GM18505 (cell line): ENCODE data around the gene HLA-DRA.
A peak's percentile ranks its signal among the peaks of the same experiment; 100 is the strongest.
"Not testable (repeated sequence)": the region's sequence is repeated elsewhere in the genome, so short reads cannot be mapped to it uniquely, and the experiment has no call there.

ENCODE experiments used
- ATAC-seq: cut with Tn5 transposase; IDR thresholded peaks from one replicate; pipeline ENCODE4 v1.9.1; 2021; ENCODE audit not compliant: unreplicated experiment
- POLR2A ChIP-seq: IDR thresholded peaks from 4 replicates; pipeline ENCODE4 v1.6.1; 2011; ENCODE audit warnings: borderline replicate concordance; ENCODE audit not compliant: insufficient read depth, insufficient read length; ENCODE audit errors: extremely low read depth

Gene HLA-DRA

DNA sequence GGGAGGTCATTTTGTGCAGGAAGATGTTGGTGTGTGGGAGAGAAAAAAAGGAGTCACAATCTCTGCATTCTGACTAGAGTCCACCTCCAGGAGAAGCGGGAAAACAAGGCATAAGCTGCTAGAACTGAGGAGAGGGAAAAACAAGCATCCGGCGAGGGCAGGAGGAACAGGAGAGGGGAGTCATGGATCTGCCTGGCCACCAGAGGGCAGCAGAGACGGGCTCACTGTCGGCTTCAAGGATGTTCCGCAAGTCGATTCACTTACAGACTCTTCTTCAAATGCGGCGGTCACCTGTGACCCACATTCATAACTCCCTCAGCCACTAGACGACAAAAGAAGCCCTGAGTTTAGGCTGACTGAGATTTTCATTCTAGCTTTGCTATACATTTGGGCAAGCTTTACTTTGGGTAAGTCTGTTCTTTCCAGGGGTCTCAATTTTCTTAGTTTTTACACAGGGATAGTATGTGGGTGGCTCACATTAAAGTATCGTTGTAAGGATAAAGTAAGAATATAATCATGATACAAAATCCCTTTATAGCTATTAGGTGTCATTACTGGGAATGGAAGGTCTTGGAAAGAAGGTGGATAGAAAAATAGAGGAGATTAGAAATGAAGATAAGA is 26.1 kb upstream of the HLA-DRA start:
- no peak for TF ChIP-seq POLR2A
- no peak for ATAC-seq

DNA sequence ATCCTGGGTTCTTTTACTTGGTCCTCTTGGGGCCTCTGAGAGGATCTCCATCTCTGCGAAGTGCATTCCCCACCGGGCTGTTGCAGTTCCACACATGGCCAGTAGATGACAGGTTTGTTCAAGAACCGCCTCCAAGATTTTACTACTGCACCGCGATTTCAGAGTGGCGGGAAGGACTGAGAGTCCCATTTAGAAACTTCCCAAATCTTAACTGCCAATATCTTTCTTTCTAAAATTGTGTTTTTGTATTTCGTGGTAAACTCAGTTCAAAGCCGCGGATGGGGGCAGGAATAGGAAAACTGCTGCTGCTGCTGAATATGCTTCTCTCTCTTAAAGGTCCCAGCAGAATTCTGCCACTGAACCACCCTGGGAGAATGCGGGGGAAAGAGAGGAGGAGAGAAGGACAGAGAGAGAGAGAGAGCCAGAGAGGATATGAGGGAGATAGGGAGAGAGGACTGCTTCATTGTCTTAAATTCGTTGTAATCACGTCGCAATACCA is 24.1 kb upstream of the HLA-DRA start:
- ATAC-seq, result no peak
- TF ChIP-seq POLR2A, result no peak

- no peak for TF ChIP-seq POLR2A
- no peak for ATAC-seq
Measured at GRCh38 chr6:32416036-32416435, 23.7 kb upstream of the HLA-DRA start.

DNA sequence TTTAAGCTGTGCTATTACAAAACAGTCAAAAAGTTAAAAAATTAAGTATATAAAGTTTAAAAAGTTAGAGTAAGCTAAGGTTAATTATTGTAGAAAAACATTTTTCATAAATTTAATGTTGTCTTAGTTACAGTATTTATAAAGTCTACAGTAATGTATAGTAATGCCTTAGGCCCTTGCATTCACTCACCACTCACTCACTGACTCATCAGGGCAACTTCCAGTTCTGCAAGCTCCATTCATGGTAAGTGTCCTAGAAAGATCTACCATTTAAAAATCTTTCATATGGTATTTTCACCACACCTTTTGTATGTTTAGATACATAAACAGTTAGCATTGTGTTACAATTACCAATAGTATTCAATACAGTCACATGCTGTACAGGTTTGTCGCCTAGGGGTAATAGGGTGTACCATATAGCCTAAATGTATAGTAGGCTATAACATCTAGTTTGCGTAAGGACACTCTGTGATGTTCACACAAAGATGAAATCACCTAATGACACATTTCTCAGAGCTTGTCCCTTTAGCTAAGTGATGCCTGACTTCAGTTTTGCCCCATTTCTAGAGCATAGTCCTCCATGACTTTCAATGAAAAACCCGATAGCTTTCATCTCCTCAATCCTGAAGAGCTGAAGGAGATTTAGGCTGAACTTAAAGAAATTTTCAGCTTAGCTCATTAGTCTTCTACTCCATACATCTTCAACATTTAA is 14.9 kb upstream of the HLA-DRA start:
- no peak for ATAC-seq

DNA sequence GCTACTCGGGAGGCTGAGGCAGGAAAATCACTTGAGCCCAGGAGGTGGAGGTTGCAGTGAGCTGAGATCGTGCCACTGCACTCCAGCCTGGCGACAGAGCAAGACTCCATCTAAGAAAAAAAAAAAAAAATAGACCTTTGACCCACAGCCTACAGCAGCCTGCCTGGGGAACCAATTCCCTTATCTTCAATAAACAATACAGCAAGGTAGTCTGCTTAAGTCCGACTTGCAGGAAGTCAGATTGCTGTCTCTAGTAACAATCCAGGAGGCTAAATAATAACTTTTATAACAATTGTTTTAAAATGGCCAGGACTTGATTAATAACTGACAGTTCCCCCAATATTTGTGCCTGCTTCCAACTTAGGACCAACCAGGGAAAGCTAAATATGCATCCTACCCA is 13.3 kb upstream of the HLA-DRA start:
- no peak for TF ChIP-seq POLR2A
- ATAC-seq, result no peak

More for the DNA sequence above, 14.9 kb upstream of the HLA-DRA start:
- TF ChIP-seq POLR2A, result no peak

DNA sequence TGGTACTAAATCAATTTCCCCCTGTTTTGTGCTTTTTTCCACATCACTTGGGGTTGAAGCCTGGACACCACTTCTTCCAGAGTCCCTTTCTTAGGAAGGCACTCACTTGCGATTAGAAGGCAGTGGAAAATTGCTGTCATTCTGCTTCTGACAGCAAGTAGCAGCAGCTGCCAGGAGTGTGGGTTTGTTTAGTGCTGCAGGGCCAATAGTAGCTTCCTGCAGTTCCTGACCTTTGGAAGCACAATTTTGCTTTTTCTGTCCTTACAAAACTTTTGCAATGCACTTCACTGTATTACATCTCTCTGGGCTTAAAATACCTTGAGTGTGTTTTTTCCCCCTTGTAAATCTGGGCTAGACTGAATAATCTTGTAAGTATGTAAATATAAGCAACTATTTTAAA is 12.5 kb upstream of the HLA-DRA start:
- no peak for ATAC-seq
- no peak for TF ChIP-seq POLR2A

DNA sequence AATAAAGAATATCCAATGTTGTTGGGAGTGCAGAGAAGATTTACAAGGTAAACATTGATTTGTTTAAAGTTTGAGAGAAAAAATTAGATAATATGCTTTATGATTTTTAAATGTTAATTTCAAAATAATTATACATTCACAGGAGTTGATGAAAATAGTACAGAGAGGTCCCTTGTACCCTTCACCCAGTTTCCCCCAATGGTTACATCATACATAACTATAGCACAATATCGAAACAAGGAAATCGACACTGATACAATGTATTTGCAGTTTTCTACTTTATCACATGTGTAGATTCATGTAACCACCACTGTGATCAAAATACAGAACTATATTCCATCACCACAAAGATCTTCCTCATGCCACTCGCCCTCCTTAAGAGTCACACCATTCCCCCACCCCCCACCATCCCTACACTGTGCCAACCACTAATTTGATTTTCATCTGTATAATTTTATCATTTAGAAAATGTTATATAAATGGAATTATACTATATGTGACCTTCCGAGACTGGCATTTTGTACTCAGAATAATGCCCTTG is 11.7 kb upstream of the HLA-DRA start:
- TF ChIP-seq POLR2A, result no peak
- no peak for ATAC-seq

GRCh38 chr6:32430179-32430578 is 9.5 kb upstream of the HLA-DRA start:
- TF ChIP-seq POLR2A, result no peak
- ATAC-seq, result no peak

- no peak for ATAC-seq
Measured at GRCh38 chr6:32431142-32431541, 8.5 kb upstream of the HLA-DRA start.

DNA sequence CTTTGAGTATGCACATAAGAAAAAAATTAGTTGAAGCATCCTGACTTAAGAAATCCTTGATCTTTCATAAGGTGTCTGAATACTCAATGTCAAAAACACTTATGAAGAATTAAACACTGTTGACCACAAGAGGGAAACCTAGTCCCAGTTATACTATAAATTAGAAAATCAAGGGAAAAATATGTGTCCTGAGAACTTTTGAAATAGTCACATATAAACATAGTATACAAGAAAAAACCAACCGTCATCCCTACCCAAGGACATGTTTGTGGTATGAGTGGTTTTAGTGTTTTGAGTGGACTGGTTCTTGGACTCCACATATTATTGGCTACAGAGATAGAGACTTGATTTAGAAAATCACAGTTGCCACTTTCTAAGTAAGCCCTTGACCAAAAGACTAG is 7.6 kb upstream of the HLA-DRA start:
- TF ChIP-seq POLR2A, result no peak
- ATAC-seq, result no peak

More at GRCh38 chr6:32431142-32431541, 8.5 kb upstream of the HLA-DRA start:
- no peak for TF ChIP-seq POLR2A

GRCh38 chr6:32433950-32434349 is 5.7 kb upstream of the HLA-DRA start:
- not testable (repeated sequence) for ATAC-seq

DNA sequence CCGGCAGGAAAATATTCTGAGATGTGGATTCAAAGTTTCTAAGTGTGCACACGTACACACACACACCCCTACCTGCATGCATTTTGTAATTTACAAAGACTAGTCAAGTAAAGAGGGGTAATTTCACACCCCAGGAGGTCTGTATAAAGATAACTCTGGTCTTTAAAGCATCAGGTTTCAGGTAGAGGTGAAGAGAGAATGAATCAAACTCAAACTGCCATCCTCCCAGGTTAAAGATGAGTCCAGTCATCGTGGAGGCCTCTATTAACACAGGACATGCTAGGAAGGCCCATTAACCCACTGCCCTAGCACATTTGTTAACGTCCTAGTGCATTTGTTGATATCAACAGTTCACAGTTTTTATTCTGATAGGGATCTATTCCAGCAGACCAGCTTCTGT is 3.5 kb upstream of the HLA-DRA start:
- no peak for ATAC-seq
- TF ChIP-seq POLR2A, result no peak

DNA sequence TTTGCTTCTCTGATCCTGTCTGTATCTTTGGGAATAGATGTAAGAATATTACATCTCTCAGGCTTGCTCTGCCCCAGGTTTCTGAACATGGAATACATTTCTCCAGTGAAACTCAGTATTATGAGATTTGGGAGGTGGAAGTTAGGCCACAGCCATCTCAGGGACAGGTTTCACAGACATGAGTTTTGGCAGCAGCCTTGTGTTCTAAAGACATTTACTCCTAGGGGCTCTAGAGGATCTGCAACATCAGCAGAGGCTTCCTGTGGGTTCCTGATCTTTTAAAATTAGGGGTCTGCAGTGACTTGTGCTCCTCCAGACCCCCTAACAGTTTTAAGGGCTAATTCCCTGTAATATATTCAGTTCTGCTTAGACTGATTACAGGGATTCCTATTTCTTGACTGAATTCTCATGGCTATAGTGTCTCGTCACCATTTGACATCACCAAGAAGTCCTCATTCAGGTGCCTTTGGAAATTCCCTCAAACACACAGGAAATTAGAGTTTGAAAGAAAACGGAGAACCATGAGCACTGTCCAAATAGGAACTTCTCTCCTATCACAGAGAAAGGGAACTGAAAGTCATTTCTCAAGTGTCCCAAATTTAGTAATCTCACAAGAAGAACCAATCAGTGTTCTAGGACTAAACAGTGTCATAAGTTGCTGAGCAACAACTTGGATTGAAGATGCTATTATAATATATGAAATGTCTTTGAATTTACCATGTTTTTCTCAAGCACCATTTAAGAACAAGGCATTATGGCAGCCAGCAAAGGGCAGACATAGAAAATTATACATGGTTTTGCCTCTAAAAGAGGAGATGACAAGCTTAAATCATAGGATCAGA is 2.5 kb upstream of the HLA-DRA start:
- no peak for ATAC-seq
- no peak for TF ChIP-seq POLR2A

- TF ChIP-seq POLR2A, result no peak
Measured at GRCh38 chr6:32439139-32439538, 548 bp upstream of the HLA-DRA start.

GRCh38 chr6:32442243-32442667 is 2.6 kb downstream of the HLA-DRA start:
- TF ChIP-seq POLR2A, result peak; percentile 18
- no peak for ATAC-seq

More at GRCh38 chr6:32439139-32439538, 548 bp upstream of the HLA-DRA start:
- no peak for ATAC-seq
